Gastrocnemius medialis (tissue), 4 donors: Measurements from ENCODE around the gene OMG. TPM values are rescaled to one million over a fixed set of nuclear protein-coding genes. Genes with fewer than 3 reads are reported as not detected.
"Not testable (repeated sequence)": the region's sequence is repeated elsewhere in the genome, so short reads cannot be mapped to it uniquely, and the experiment has no call there.

Experiments
- ATAC-seq, 2 donors: fragments of 150-250 bp; one replicate each; pipeline ENCODE4 v1.9.1; 2016
- DNase-seq, 2 donors: peaks; one replicate each; pipeline ENCODE4 v3.0.0-alpha.2; 2019
- H3K27ac ChIP-seq, 4 donors: fragments of 200-600 bp; sonication (generic); 1 replicate in 1 of 4; 2 replicates in 3 of 4; pipeline ENCODE4 v1.5.1; 2016 to 2018; ENCODE audit warnings: mild to moderate bottlenecking in 2 of 4, moderate library complexity in 1 of 4
- H3K27me3 ChIP-seq, 3 donors: fragments of 200-600 bp; sonication (generic) in 2 of 3; 1 replicate in 1 of 3; 2 replicates in 2 of 3; pipeline versions ENCODE4 v1.5.1 to v1.6.0; 2016 to 2019; ENCODE audit warnings: mild to moderate bottlenecking in 1 of 3, moderate library complexity in 1 of 3
- H3K36me3 ChIP-seq, 2 donors: fragments of 200-600 bp; sonication (generic) in 1 of 2; one replicate each; pipeline ENCODE4 v1.5.1; 2017 to 2018
- H3K4me1 ChIP-seq, 2 donors: fragments of 200-600 bp; sonication (generic) in 1 of 2; one replicate each; pipeline ENCODE4 v1.5.1; 2016 to 2017; ENCODE audit warnings: mild to moderate bottlenecking in 2 of 2
- H3K4me3 ChIP-seq, 4 donors: fragments of 200-600 bp; sonication (generic) in 3 of 4; 1 replicate in 1 of 4; 2 replicates in 3 of 4; pipeline ENCODE4 v1.5.1; 2016 to 2019; ENCODE audit warnings: mild to moderate bottlenecking in 2 of 4
- H3K9me3 ChIP-seq, 3 donors: fragments of 200-600 bp; sonication (generic) in 2 of 3; 1 replicate in 1 of 3; 2 replicates in 2 of 3; pipeline ENCODE4 v1.5.1; 2016 to 2019
- POLR2A ChIP-seq, 2 donors: fragments of 450-650 bp; IDR thresholded peaks; one replicate each; pipeline ENCODE4 v1.6.1; 2017; ENCODE audit warnings: antibody characterized with exemption in 2 of 2, mild to moderate bottlenecking in 2 of 2, moderate library complexity in 2 of 2
- in situ Hi-C, 4 donors: fragments of 200-750 bp; cut with MboI; loops; one replicate each; pipeline versions ENCODE4 v1.15.0 to v1.8.0; 2017; ENCODE audit warnings: low sequenced_read_pairs in 4 of 4
- intact Hi-C: fragments of 100-400 bp; cut with DNase I; formaldehyde crosslinking; loops from one replicate; pipeline ENCODE4 v1.15.1; 2023; ENCODE audit warnings: low total_unique reads
- total RNA-seq, 4 donors: library from RNA; depleted of rRNA; stranded (reverse); fragments of >200 nt; gene quantifications; one replicate each; pipeline versions ENCODE4 v1.1.0 to v1.2.3, GENCODE V29; 2016
- TF ChIP-seq, protein P1 (sequence below), 5 experiments: fragments of 450-650 bp in 3 of 5; fragments of 200-600 bp in 2 of 5; sonication (generic) in 2 of 5; IDR thresholded peaks in 4 of 5; conservative IDR thresholded peaks in 1 of 5; 1 replicate in 4 of 5; 2 replicates in 1 of 5; pipeline ENCODE4 v1.5.1; 2016 to 2019; ENCODE audit warnings: antibody characterized with exemption in 5 of 5, mild to moderate bottlenecking in 3 of 5, moderate library complexity in 3 of 5

OMG gene
- total RNA-seq, 4 donors from 2014 or later: not detected

DNA sequence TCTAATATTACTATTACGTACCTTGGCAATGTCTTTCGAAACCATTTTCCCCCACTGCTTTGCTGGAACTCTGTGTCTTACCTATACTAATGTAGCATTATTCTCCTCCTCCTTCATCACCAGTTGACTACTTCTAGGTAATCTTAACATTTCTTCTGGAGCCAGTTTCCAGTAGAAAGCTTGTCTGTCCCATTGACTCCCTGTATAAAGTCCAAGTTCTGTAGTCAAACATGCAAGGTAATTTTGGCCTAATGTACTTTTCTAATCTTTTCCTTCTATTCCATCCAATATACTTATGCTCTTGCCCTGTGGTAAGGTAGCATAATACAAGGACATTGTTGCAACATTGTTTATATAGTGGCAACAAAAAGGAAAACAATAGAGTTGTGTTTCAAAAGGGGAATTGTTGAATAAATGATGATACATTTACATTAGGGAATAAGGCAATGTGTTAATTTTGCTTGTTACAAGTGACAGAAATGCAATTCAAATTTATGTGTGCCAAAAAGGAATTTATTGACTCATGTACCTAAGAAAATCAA lies 27.9 kb downstream of the OMG start:
- TF ChIP-seq, protein P1, sequence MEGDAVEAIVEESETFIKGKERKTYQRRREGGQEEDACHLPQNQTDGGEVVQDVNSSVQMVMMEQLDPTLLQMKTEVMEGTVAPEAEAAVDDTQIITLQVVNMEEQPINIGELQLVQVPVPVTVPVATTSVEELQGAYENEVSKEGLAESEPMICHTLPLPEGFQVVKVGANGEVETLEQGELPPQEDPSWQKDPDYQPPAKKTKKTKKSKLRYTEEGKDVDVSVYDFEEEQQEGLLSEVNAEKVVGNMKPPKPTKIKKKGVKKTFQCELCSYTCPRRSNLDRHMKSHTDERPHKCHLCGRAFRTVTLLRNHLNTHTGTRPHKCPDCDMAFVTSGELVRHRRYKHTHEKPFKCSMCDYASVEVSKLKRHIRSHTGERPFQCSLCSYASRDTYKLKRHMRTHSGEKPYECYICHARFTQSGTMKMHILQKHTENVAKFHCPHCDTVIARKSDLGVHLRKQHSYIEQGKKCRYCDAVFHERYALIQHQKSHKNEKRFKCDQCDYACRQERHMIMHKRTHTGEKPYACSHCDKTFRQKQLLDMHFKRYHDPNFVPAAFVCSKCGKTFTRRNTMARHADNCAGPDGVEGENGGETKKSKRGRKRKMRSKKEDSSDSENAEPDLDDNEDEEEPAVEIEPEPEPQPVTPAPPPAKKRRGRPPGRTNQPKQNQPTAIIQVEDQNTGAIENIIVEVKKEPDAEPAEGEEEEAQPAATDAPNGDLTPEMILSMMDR (IDR thresholded peaks at IDR 0.05 in 4 of 5, conservative IDR thresholded peaks at IDR 0.05 in 1 of 5): no peak
- no peak for TF ChIP-seq POLR2A (IDR thresholded peaks at IDR 0.05)
- Histone ChIP-seq H3K4me3 (no peak overlapping the region), H3K27me3 (no peaks in the 10 kb centered on the region), H3K4me1 (peaks cover 0 to 10% of the 10 kb centered on the region in 2 donors), H3K36me3 (peaks cover 0 to 16% of the 10 kb centered on the region in 2 donors), H3K9me3 (no peaks in the 10 kb centered on the region), H3K27ac (no peak overlapping the region)
- intact Hi-C loops: no loop called here
- ATAC-seq (no peak), DNase-seq (no peak)
- in situ Hi-C loops: no loop called here

DNA sequence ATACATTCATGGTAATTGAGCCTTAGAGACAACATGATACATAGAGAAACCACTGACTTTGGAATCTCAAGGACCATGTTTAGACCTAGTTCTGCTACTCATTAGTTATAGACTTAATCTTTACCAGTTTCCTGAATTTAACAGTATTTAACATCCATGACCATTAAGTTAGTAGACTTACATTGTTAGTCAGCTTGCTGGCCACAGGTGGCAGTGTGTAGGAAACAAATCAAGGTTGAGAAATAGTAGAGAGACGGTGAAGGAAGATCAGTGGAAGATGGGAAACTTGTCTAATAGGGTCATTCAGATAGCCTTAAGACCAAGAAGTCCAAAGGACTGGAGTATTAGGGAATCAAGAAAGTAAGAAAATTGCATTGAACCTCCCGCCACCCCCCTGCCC lies 31.0 kb downstream of the OMG start:
- H3K4me3 ChIP-seq: no peak overlapping the region
- no peaks in the 10 kb centered on the region for H3K27me3 ChIP-seq
- H3K27ac ChIP-seq: no peak overlapping the region
- no peak for ATAC-seq
- H3K4me1 ChIP-seq: peaks cover 0 to 10% of the 10 kb centered on the region in 2 donors
- no peak for DNase-seq
- TF ChIP-seq, protein P1 (IDR thresholded peaks at IDR 0.05 in 4 of 5, conservative IDR thresholded peaks at IDR 0.05 in 1 of 5): no peak
- TF ChIP-seq POLR2A (IDR thresholded peaks at IDR 0.05): no peak
- intact Hi-C loops: no loop called here
- in situ Hi-C loops: no loop called here
- H3K9me3 ChIP-seq: no peaks in the 10 kb centered on the region
- peaks cover 0 to 16% of the 10 kb centered on the region in 2 donors for H3K36me3 ChIP-seq

DNA sequence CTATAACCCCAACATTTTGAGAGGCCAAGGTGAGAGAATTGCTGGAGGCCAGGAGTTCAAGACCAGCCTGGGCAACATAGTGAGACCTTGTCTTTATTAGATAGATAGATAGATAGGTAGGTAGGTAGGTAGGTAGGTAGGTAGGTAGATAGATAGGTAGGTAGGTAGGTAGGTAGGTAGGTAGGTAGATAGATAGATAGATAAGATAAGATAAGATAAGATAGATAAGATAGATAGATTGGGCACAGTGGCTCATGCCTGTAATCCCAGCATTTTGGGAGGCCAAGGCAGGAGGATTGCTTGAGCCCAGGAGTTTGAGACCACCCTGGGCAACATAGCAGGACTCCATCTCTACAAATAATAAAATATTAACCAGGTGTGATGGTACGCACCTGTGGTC lies 34.1 kb downstream of the OMG start:
- intact Hi-C loops, H3K9me3 ChIP-seq, H3K4me1 ChIP-seq, ATAC-seq, H3K4me3 ChIP-seq, H3K27me3 ChIP-seq, DNase-seq, in situ Hi-C loops, H3K27ac ChIP-seq: not testable (repeated sequence)
- H3K36me3 ChIP-seq: peaks cover 0 to 37% of the 10 kb centered on the region in 2 donors

DNA sequence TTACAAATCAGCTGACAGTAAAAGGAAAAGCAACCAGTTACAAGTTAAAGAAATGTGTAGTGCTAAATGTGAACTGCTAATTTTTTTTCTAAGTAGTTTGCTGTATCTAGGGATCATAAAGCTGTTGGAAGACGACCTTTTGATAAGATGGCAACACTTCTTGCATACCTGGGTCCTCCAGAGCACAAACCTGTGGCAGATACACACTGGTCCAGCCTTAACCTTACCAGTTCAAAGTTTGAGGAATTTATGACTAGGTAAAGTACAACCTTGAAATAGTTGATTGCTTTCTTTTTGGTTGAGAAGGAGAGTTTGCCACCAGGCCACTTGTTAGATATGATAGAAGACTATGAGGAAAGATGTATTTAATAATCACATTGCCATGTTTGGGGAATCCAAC lies 35.4 kb downstream of the OMG start:
- intact Hi-C loops (no loop called here), in situ Hi-C loops (no loop called here)
- TF ChIP-seq, protein P1 (IDR thresholded peaks at IDR 0.05 in 4 of 5, conservative IDR thresholded peaks at IDR 0.05 in 1 of 5): no peak
- TF ChIP-seq POLR2A (IDR thresholded peaks at IDR 0.05): no peak
- Histone ChIP-seq H3K4me3 (no peak overlapping the region), H3K27ac (no peak overlapping the region), H3K4me1 (no peaks in the 10 kb centered on the region), H3K36me3 (peaks cover 0 to 37% of the 10 kb centered on the region in 2 donors), H3K9me3 (no peaks in the 10 kb centered on the region), H3K27me3 (no peaks in the 10 kb centered on the region)
- DNase-seq (no peak), ATAC-seq (no peak)

DNA sequence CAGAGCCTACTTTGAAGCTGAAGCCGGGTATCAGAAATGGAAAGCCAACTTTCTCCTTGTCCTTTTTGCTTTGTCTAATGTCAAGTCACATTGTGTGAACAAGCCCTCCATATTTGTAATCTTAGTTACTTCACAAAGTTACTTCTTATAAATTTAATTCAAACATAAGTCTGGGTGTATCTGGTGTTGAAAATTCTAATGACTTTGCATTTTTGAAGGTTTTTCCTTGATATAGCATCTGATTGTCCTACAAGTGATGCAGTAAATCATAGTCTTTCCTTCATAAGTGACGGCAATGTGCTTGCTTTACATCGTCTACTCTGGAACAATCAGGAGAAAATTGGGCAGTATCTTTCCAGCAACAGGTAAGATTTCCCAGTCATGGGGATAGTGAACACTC lies 36.9 kb downstream of the OMG start:
- no peak for DNase-seq
- TF ChIP-seq, protein P1 (IDR thresholded peaks at IDR 0.05 in 4 of 5, conservative IDR thresholded peaks at IDR 0.05 in 1 of 5): no peak
- no peak for TF ChIP-seq POLR2A (IDR thresholded peaks at IDR 0.05)
- in situ Hi-C loops: no loop called here
- Histone ChIP-seq H3K9me3 (no peaks in the 10 kb centered on the region), H3K27me3 (no peaks in the 10 kb centered on the region), H3K4me1 (no peaks in the 10 kb centered on the region), H3K36me3 (peaks cover 0 to 25% of the 10 kb centered on the region in 2 donors), H3K27ac (no peak overlapping the region), H3K4me3 (no peak overlapping the region)
- no peak for ATAC-seq
- intact Hi-C loops: no loop called here
